ENCODE results near the gene HAGH. TPM values are rescaled to one million over a fixed set of nuclear protein-coding genes. Genes with fewer than 3 reads are reported as not detected.

Gene HAGH
- total RNA-seq, 1 donor from 2014 or later, result 71.8 TPM

GRCh38 chr16:1786242-1787055 lies 40.2 kb downstream of the HAGH start:
- Histone ChIP-seq H3K36me3 (peaks cover 29% of the 10 kb centered on the region), H3K4me3 (no peak overlapping the region), H3K27me3 (no peaks in the 10 kb centered on the region), H3K9me3 (no peaks in the 10 kb centered on the region), H3K4me1 (peaks cover 10% of the 10 kb centered on the region), H3K27ac (no peak overlapping the region)
- no peak for TF ChIP-seq CTCF (IDR thresholded peaks at IDR 0.05)
- peak; percentile 63 for DNase-seq
- intact Hi-C loops (cut with DNase I), result no loop called here
- ATAC-seq, result no peak

DNA sequence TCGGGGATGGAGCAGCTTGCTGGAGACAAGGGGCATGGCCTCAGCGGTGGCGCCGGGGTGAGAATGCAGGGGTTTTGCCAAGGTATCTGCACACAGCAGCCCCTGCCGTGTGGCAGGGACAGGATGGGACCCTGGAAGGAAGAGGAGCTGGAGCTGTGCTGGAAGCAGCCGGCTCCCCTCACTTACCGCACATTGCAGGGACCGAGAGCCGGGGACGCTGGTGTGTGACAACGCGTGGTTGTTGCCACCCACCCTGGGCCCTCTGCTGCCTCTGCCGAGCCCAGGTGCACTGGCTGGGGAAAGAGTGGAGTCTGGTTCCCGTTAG lies 40.8 kb downstream of the HAGH start:
- Histone ChIP-seq H3K36me3 (peaks cover 29% of the 10 kb centered on the region), H3K9me3 (no peaks in the 10 kb centered on the region), H3K27ac (no peak overlapping the region), H3K4me3 (no peak overlapping the region), H3K27me3 (no peaks in the 10 kb centered on the region), H3K4me1 (peaks cover 16% of the 10 kb centered on the region)
- intact Hi-C loops (cut with DNase I), result no loop called here
- TF ChIP-seq CTCF (IDR thresholded peaks at IDR 0.05), result no peak
- DNase-seq (peak; percentile 54), ATAC-seq (no peak)

- intact Hi-C loops (cut with DNase I), result no loop called here
- H3K4me3 ChIP-seq, result no peak overlapping the region
- no peaks in the 10 kb centered on the region for H3K27me3 ChIP-seq
- no peak overlapping the region for H3K27ac ChIP-seq
- H3K4me1 ChIP-seq, result peaks cover 17% of the 10 kb centered on the region
- no peaks in the 10 kb centered on the region for H3K9me3 ChIP-seq
- DNase-seq, result no peak
- no peak for TF ChIP-seq CTCF (IDR thresholded peaks at IDR 0.05)
- H3K36me3 ChIP-seq, result peaks cover 31% of the 10 kb centered on the region
- no peak for ATAC-seq
Observed at GRCh38 chr16:1784977-1785845, 41.4 kb downstream of the HAGH start.

DNA sequence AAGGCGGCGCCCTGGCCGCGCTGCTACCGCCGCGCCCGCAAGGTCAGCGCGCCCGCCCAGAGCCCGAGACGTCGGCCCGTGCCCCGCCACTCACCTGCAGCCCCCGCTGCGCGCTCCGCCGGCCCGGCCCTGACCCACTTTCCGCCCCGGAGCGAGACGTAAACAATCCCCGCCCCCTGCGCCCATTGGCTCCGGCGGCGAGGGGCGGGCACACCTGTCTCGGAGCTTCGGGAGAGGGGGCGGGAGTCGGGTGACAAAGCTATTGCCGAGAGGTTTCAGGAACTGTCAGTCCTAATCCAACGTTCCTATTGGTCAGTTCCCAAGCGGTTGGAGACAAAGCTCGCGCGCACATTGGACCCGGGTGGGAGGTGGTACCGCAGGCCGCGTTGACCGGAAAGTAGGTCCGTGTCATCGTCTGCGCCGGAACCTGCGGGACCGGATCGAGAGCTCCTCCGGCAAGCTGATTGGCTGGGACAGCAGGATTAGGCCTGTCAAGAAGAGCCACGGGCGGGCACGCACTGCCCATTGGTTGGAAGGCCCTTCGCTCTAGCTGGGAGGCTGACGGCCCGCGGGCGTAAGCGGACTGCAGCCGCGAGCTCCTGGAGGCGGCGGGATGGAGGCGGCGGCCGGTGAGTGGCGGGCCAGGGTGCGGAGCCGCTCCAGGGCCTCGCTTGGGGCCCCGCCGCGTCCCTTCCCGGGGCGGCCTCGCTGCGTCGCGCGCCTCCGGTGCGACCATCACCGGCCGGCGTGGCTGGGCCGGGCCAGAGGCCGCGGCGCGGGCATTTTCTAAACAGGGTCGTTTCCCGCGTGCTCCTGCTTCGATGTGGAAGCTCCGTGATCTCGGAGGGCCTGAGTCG lies 44.0 kb downstream of the HAGH start, which contains the start of the genes NUBP2 and SPSB3:
NUBP2 (plus strand) TSS at position 553 of the 857 bp plus-strand sequence; CDS start at position 614, 61 bp downstream.
SPSB3 (minus strand) TSS at position 164 of the 857 bp plus-strand sequence. CDS start 1,088 bp downstream, outside the sequence.
- Histone ChIP-seq H3K4me3 (peak within 1 kb of the TSS; percentile 85), H3K27me3 (no peaks in the 10 kb centered on the region), H3K36me3 (peaks cover 29% of the 10 kb centered on the region), H3K9me3 (no peaks in the 10 kb centered on the region), H3K4me1 (peaks cover 17% of the 10 kb centered on the region), H3K27ac (peak within 1 kb of the TSS; percentile 85)
- peak; percentile 100 for DNase-seq
- no peak for TF ChIP-seq CTCF (IDR thresholded peaks at IDR 0.05)
- intact Hi-C loops (cut with DNase I), result no loop called here
- peak; percentile 94 for ATAC-seq

DNA sequence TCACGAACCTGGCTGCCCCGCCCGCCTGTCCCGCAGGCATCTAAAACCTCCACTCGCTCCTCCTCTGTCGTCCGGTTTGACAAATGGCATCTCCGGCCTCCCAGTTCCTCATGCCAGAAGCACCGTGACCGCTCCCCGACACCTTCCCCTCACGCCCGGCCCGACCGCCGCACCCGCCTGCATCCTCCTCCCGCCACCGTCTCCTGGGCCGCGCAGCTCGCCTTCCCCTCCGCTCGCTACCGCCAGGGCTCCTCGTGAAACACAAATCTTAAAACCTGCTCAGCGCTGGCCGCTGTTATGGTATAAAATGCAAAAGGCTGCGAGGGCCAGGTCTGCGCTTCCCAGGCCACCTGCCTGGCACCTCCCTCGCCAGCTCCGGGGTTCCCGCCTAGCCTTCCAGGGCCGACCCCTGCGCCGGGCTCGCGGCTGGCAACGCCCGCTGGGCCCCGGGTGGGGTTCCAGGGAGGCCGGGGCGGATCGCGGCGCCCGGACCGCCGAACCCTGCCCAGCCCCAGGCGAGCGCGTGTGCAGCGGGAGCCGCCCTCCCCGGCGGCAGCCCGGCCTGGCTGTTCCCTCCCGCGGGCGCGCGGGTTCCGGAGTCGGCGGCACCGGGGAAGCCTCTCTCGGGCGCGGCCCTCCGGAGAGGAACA lies 44.7 kb downstream of the HAGH start:
- no peak for DNase-seq
- Histone ChIP-seq H3K9me3 (no peaks in the 10 kb centered on the region), H3K27ac (peak overlapping the region; percentile 85), H3K27me3 (no peaks in the 10 kb centered on the region), H3K36me3 (peaks cover 29% of the 10 kb centered on the region), H3K4me1 (peaks cover 17% of the 10 kb centered on the region), H3K4me3 (peak overlapping the region; percentile 80)
- TF ChIP-seq CTCF (IDR thresholded peaks at IDR 0.05), result no peak
- peak; percentile 21 for ATAC-seq
- intact Hi-C loops (cut with DNase I), result no loop called here

Measured in upper lobe of right lung (tissue), 1 donor.